Mesenchymal stem cell (in vitro differentiated cells and primary cell): ENCODE data around the gene ALCAM.

Source experiments
- DNase-seq: peaks from one replicate; pipeline ENCODE4 v3.0.0-alpha.2; 2013
- H2AFZ ChIP-seq: one replicate; pipeline ENCODE4 v1.6.1; 2013; ENCODE audit warnings: low read depth, mild to moderate bottlenecking, control low read depth, inconsistent platforms, low read length, moderate library complexity
- H2AK5ac ChIP-seq: 2 replicates; pipeline ENCODE4 v1.6.1; 2013; ENCODE audit warnings: low read length, moderate library complexity, mild to moderate bottlenecking, inconsistent platforms; ENCODE audit not compliant: severe bottlenecking
- H2BK120ac ChIP-seq: one replicate; pipeline ENCODE4 v1.6.1; 2013; ENCODE audit warnings: low read depth, mild to moderate bottlenecking, inconsistent platforms, low read length, moderate library complexity
- H2BK12ac ChIP-seq, 2 experiments: one replicate each; pipeline ENCODE4 v1.6.1; 2013; ENCODE audit warnings: inconsistent platforms in 2 of 2, low read length in 2 of 2, mild to moderate bottlenecking in 2 of 2, moderate library complexity in 2 of 2, control low read depth in 1 of 2
- H2BK15ac ChIP-seq: one replicate; pipeline ENCODE4 v1.6.1; 2013; ENCODE audit warnings: mild to moderate bottlenecking, low read depth, inconsistent platforms; ENCODE audit not compliant: poor library complexity, severe bottlenecking
- H2BK5ac ChIP-seq: 2 replicates; pipeline ENCODE4 v1.6.1; 2013; ENCODE audit warnings: low read depth, mild to moderate bottlenecking, low read length, control low read depth, inconsistent platforms; ENCODE audit not compliant: poor library complexity, severe bottlenecking
- H3K14ac ChIP-seq, 2 experiments: one replicate each; pipeline ENCODE4 v1.6.1; 2013; ENCODE audit warnings: inconsistent platforms in 2 of 2, low read length in 2 of 2, control low read depth in 1 of 2, mild to moderate bottlenecking in 1 of 2, moderate library complexity in 1 of 2
- H3K18ac ChIP-seq, 2 experiments: one replicate each; pipeline ENCODE4 v1.6.1; 2013; ENCODE audit warnings: inconsistent platforms in 2 of 2, low read length in 2 of 2, control low read depth in 1 of 2, low read depth in 1 of 2, mild to moderate bottlenecking in 1 of 2
- H3K23ac ChIP-seq, 2 experiments: one replicate each; pipeline ENCODE4 v1.6.1; 2013; ENCODE audit warnings: inconsistent platforms in 2 of 2, low read length in 2 of 2, mild to moderate bottlenecking in 2 of 2, moderate library complexity in 2 of 2, control low read depth in 1 of 2
- H3K27ac ChIP-seq: 2 replicates; pipeline ENCODE4 v1.5.1; 2013; ENCODE audit warnings: mild to moderate bottlenecking, moderate library complexity, low read length, control low read depth, inconsistent platforms; ENCODE audit not compliant: poor library complexity, severe bottlenecking
- H3K27me3 ChIP-seq, 2 experiments: 2 replicates each; pipeline versions ENCODE4 v1.6.1 to v1.7.0; 2013; ENCODE audit warnings: low read length in 2 of 2, mild to moderate bottlenecking in 2 of 2, moderate library complexity in 2 of 2, control low read depth in 1 of 2, inconsistent platforms in 1 of 2; ENCODE audit not compliant: control insufficient read depth in 1 of 2, insufficient read depth in 1 of 2
- H3K36me3 ChIP-seq, 2 experiments: 2 replicates each; pipeline versions ENCODE4 v1.6.1 to v1.7.0; 2013; ENCODE audit warnings: low read length in 2 of 2, control low read depth in 1 of 2, inconsistent platforms in 1 of 2, low read depth in 1 of 2, mild to moderate bottlenecking in 1 of 2; ENCODE audit not compliant: insufficient read depth in 2 of 2, control insufficient read depth in 1 of 2
- H3K4ac ChIP-seq, 2 experiments: one replicate each; pipeline ENCODE4 v1.6.1; 2013; ENCODE audit warnings: inconsistent platforms in 2 of 2, low read length in 2 of 2, mild to moderate bottlenecking in 2 of 2, moderate library complexity in 2 of 2, control low read depth in 1 of 2, low read depth in 1 of 2
- H3K4me1 ChIP-seq: 2 replicates; pipeline ENCODE4 v1.6.1; 2013; ENCODE audit warnings: low read depth, low read length, control low read depth; ENCODE audit not compliant: control insufficient read depth, insufficient read depth
- H3K4me2 ChIP-seq: 2 replicates; pipeline ENCODE4 v1.6.1; 2013; ENCODE audit warnings: low read length, mild to moderate bottlenecking, inconsistent platforms; ENCODE audit not compliant: poor library complexity, severe bottlenecking
- H3K4me3 ChIP-seq, 2 experiments: 2 replicates each; pipeline versions ENCODE4 v1.5.1 to v1.7.0; 2013; ENCODE audit warnings: low read length in 2 of 2, mild to moderate bottlenecking in 2 of 2, control low read depth in 1 of 2, low read depth in 1 of 2; ENCODE audit not compliant: insufficient read depth in 1 of 2
- H3K79me1 ChIP-seq: replicated peaks from 2 replicates; pipeline ENCODE4 v1.6.1; 2013; ENCODE audit warnings: mild to moderate bottlenecking, control low read depth, low read length, inconsistent platforms; ENCODE audit not compliant: poor library complexity, severe bottlenecking
- H3K9ac ChIP-seq: 2 replicates; pipeline ENCODE4 v1.7.0; 2013; ENCODE audit warnings: mild to moderate bottlenecking, low read length, moderate library complexity
- H3K9me3 ChIP-seq: 2 replicates; pipeline ENCODE4 v1.7.0; 2013; ENCODE audit warnings: mild to moderate bottlenecking, low read length; ENCODE audit not compliant: control insufficient read depth
- H4K8ac ChIP-seq: one replicate; pipeline ENCODE4 v1.6.1; 2013; ENCODE audit warnings: inconsistent platforms, mild to moderate bottlenecking, low read length, moderate library complexity
- H4K91ac ChIP-seq: one replicate; pipeline ENCODE4 v1.6.1; 2013; ENCODE audit warnings: mild to moderate bottlenecking, low read length, inconsistent platforms
- WGBS: methylation state at CpG from one replicate; pipeline ENCODE4 v1.1.7; 2013; ENCODE audit warnings: mixed read lengths; 5-methylcytosine and 5-hydroxymethylcytosine counted together

Gene ALCAM

GRCh38 chr3:105615814-105616213 lies 249.1 kb downstream of the ALCAM start:
- Histone ChIP-seq H3K14ac (no peak overlapping the region), H2AFZ (no peak overlapping the region), H3K4me2 (no peak overlapping the region)

GRCh38 chr3:105616374-105617121 lies 249.8 kb downstream of the ALCAM start:
- Histone ChIP-seq H3K9me3 (no peaks in the 10 kb centered on the region), H3K18ac (no peak overlapping the region), H3K36me3 (no peaks in the 10 kb centered on the region), H2AFZ (no peak overlapping the region), H3K4me2 (no peak overlapping the region), H2AK5ac (no peak overlapping the region), H3K23ac (no peak overlapping the region), H2BK5ac (no peak overlapping the region), H3K9ac (no peak overlapping the region), H2BK120ac (no peak overlapping the region), H2BK15ac (no peak overlapping the region), H4K91ac (no peak overlapping the region), H3K4me3 (no peak overlapping the region), H3K4me1 (no peaks in the 10 kb centered on the region), H3K4ac (no peak overlapping the region), H3K27ac (no peak overlapping the region), H3K79me1 (no peaks in the 10 kb centered on the region), H3K27me3 (no peaks in the 10 kb centered on the region), H2BK12ac (no peak overlapping the region), H3K14ac (no peak overlapping the region), H4K8ac (no peak overlapping the region)
- 74% methylated on average over 4 of the region's 5 CpGs for WGBS
- DNase-seq, result no peak

More at GRCh38 chr3:105615814-105616213, 249.1 kb downstream of the ALCAM start:
- no peak for DNase-seq
- no peaks in the 10 kb centered on the region for H3K36me3 ChIP-seq
- H3K27ac ChIP-seq, result no peak overlapping the region
- no peaks in the 10 kb centered on the region for H3K79me1 ChIP-seq
- WGBS, result 92% methylated on average over 2 of the region's 3 CpGs
- H3K9ac ChIP-seq, result no peak overlapping the region
- no peak overlapping the region for H2AK5ac ChIP-seq
- H3K27me3 ChIP-seq, result no peaks in the 10 kb centered on the region
- no peak overlapping the region for H3K23ac ChIP-seq
- no peak overlapping the region for H3K4ac ChIP-seq
- no peaks in the 10 kb centered on the region for H3K4me1 ChIP-seq
- no peak overlapping the region for H3K18ac ChIP-seq
- H2BK15ac ChIP-seq, result no peak overlapping the region
- H4K8ac ChIP-seq, result no peak overlapping the region
- no peak overlapping the region for H2BK12ac ChIP-seq
- H4K91ac ChIP-seq, result no peak overlapping the region
- no peak overlapping the region for H3K4me3 ChIP-seq
- no peaks in the 10 kb centered on the region for H3K9me3 ChIP-seq
- H2BK5ac ChIP-seq, result no peak overlapping the region
- no peak overlapping the region for H2BK120ac ChIP-seq

GRCh38 chr3:105618556-105618955 lies 251.8 kb downstream of the ALCAM start:
- Histone ChIP-seq H3K4ac (no peak overlapping the region), H2AFZ (no peak overlapping the region), H3K4me3 (no peak overlapping the region), H4K91ac (no peak overlapping the region), H3K9ac (no peak overlapping the region), H3K18ac (no peak overlapping the region), H2BK12ac (no peak overlapping the region), H2BK15ac (no peak overlapping the region), H3K27ac (no peak overlapping the region), H3K23ac (no peak overlapping the region), H4K8ac (no peak overlapping the region), H3K4me2 (no peak overlapping the region), H2AK5ac (no peak overlapping the region), H3K14ac (no peak overlapping the region), H3K36me3 (no peaks in the 10 kb centered on the region), H3K79me1 (no peaks in the 10 kb centered on the region), H2BK5ac (no peak overlapping the region), H3K9me3 (no peaks in the 10 kb centered on the region), H3K4me1 (no peaks in the 10 kb centered on the region), H3K27me3 (no peaks in the 10 kb centered on the region), H2BK120ac (no peak overlapping the region)
- WGBS, result 96% methylated on average over 5 of the region's 5 CpGs
- DNase-seq, result no peak

DNA sequence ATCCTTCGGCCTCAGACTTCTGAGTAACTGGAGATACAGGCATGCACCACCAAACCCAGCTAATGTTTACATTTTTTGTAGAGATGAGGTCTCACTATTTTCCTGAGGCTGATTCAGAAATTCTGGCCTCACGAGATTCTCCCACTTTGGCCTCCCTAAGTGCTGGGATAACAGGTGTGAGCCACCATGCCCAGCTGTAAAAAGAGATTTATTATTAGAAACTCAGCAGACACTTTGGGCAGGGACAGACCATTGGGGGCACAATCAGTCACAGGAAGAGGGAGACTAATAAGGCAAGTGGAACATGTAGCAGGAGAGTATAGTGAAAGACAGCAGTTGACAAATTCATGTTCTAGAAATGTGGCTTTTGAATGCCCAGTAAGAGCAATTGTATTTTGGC lies 252.9 kb downstream of the ALCAM start:
- 91% methylated on average over 2 of the region's 2 CpGs for WGBS
- no peaks in the 10 kb centered on the region for H3K27me3 ChIP-seq

More for the DNA sequence above, 252.9 kb downstream of the ALCAM start:
- Histone ChIP-seq H3K14ac (no peak overlapping the region), H4K8ac (no peak overlapping the region), H2BK120ac (no peak overlapping the region), H2BK15ac (no peak overlapping the region), H3K9ac (no peak overlapping the region), H3K4ac (no peak overlapping the region), H3K4me2 (no peak overlapping the region), H3K18ac (no peak overlapping the region), H2BK5ac (no peak overlapping the region), H3K27ac (no peak overlapping the region), H3K36me3 (no peaks in the 10 kb centered on the region), H3K79me1 (no peaks in the 10 kb centered on the region), H3K4me1 (no peaks in the 10 kb centered on the region), H2AFZ (no peak overlapping the region), H4K91ac (no peak overlapping the region), H2BK12ac (no peak overlapping the region), H3K9me3 (no peaks in the 10 kb centered on the region), H2AK5ac (no peak overlapping the region), H3K23ac (no peak overlapping the region), H3K4me3 (no peak overlapping the region)
- no peak for DNase-seq
